HEK293T (cell line): ENCODE measurements around the gene LRRC4C.

Experiments
- CTCF ChIA-PET: fragments of 350-600 bp; formaldehyde crosslinking; extraction: SDS; loops from one replicate; lab custom pipeline; 2021; ENCODE audit warnings: antibody characterized with exemption, inconsistent platforms; lab: Yijun Ruan, JAX
- POLR2A ChIA-PET: fragments of 350-600 bp; formaldehyde crosslinking; extraction: SDS; loops from one replicate; lab custom pipeline; 2020; ENCODE audit warnings: antibody characterized with exemption, inconsistent platforms; lab: Yijun Ruan, JAX
- DNase-seq: peaks from one replicate; pipeline ENCODE4 v3.0.0; 2012; ENCODE audit warnings: mixed read lengths; ENCODE audit errors: extremely low spot score
- ARNT ChIP-seq: fragments of 450-650 bp; IDR thresholded peaks from 2 replicates; pipeline ENCODE4 v1.6.1; 2017; ENCODE audit warnings: mild to moderate bottlenecking
- BHLHE40 ChIP-seq: fragments of 450-650 bp; IDR thresholded peaks from 2 replicates; pipeline ENCODE4 v1.6.1; 2016; ENCODE audit warnings: mild to moderate bottlenecking, moderate library complexity, borderline replicate concordance
- CTBP1 ChIP-seq: fragments of 450-650 bp; IDR thresholded peaks from 2 replicates; pipeline ENCODE4 v1.6.1; 2016; ENCODE audit warnings: borderline replicate concordance
- ELF4 ChIP-seq: fragments of 450-650 bp; IDR thresholded peaks from 2 replicates; pipeline ENCODE4 v1.6.1; 2017; ENCODE audit warnings: antibody characterized with exemption
- FOXA1 ChIP-seq: fragments of 450-650 bp; IDR thresholded peaks from 2 replicates; pipeline ENCODE4 v1.6.1; 2016; ENCODE audit warnings: mild to moderate bottlenecking
- FOXK2 ChIP-seq: fragments of 450-650 bp; IDR thresholded peaks from 2 replicates; pipeline ENCODE4 v1.6.1; 2016; ENCODE audit warnings: mild to moderate bottlenecking
- FOXM1 ChIP-seq: fragments of 450-650 bp; IDR thresholded peaks from 2 replicates; pipeline ENCODE4 v1.6.1; 2017; ENCODE audit warnings: mild to moderate bottlenecking, borderline replicate concordance
- HDGF ChIP-seq: fragments of 450-650 bp; IDR thresholded peaks from 2 replicates; pipeline ENCODE4 v1.6.1; 2017; ENCODE audit warnings: antibody characterized with exemption, borderline replicate concordance
- L3MBTL2 ChIP-seq: fragments of 450-650 bp; conservative IDR thresholded peaks from 2 replicates; pipeline ENCODE4 v1.6.1; 2016; ENCODE audit warnings: mild to moderate bottlenecking
- LEF1 ChIP-seq: fragments of 450-650 bp; IDR thresholded peaks from 2 replicates; pipeline ENCODE4 v1.6.1; 2017; ENCODE audit warnings: mild to moderate bottlenecking, borderline replicate concordance
- NFRKB ChIP-seq: fragments of 450-650 bp; IDR thresholded peaks from 2 replicates; pipeline ENCODE4 v1.6.1; 2016; ENCODE audit warnings: mild to moderate bottlenecking, moderate library complexity
- PKNOX1 ChIP-seq: fragments of 450-650 bp; IDR thresholded peaks from 2 replicates; pipeline ENCODE4 v1.6.1; 2016
- SP1 ChIP-seq: fragments of 450-650 bp; IDR thresholded peaks from 2 replicates; pipeline ENCODE4 v1.6.1; 2017
- SUZ12 ChIP-seq: fragments of 450-650 bp; IDR thresholded peaks from 2 replicates; pipeline ENCODE4 v1.6.1; 2016; ENCODE audit warnings: mild to moderate bottlenecking
- TARDBP ChIP-seq: fragments of 450-650 bp; IDR thresholded peaks from 2 replicates; pipeline ENCODE4 v1.6.1; 2016
- ZNF384 ChIP-seq: fragments of 450-650 bp; IDR thresholded peaks from 2 replicates; pipeline ENCODE4 v1.6.1; 2016

Gene LRRC4C

DNA sequence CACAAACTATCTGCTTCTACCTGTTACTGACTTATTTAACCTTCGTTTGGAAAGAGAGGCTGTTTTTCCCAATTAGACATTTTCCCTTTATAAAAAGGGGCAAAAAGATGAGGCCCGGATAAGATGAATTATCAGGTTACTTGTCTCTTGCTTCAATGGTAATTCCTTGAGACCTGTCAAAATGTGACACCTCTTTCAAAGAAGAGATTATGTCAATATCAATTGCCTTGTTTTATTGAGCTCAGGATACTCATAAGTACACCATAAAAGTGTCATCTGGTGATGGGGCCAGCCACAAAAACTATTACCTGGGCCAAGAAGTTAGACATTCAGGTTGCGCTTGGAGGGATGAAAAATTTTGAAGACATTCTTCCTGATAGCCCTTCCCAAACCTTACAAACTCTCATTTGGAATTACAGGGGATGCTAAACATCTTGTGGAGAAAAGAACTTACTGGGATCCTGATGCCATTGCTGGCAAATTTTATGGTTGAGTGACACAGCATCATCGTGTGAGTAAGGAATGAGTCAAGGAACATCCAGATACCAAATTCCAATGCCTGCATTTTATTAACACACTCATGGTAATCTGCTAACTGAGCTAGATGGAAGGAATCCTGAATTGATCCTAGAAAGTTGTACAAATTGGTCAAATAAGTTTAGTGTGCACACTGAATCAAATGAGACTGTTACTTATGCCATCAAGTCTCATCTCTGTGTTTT lies 1071.2 kb downstream of the LRRC4C start:
- TF ChIP-seq L3MBTL2, result no peak
- no peak for TF ChIP-seq PKNOX1
- TF ChIP-seq HDGF, result no peak
- no peak for TF ChIP-seq SUZ12
- TF ChIP-seq FOXK2, result no peak
- no peak for TF ChIP-seq ZNF384
- no peak for TF ChIP-seq NFRKB
- TF ChIP-seq ARNT, result no peak
- no peak for TF ChIP-seq SP1
- TF ChIP-seq BHLHE40, result no peak
- no peak for TF ChIP-seq LEF1
- no peak for TF ChIP-seq TARDBP
- no peak for DNase-seq
- CTCF ChIA-PET, result no interaction called here
- POLR2A ChIA-PET, result no interaction called here

- TF ChIP-seq CTBP1 (no peak), ZNF384 (no peak), PKNOX1 (no peak), LEF1 (no peak)
- ChIA-PET CTCF (no interaction called here), POLR2A (no interaction called here)
- DNase-seq, result no peak
These were observed 1072.0 kb downstream of the LRRC4C start for GRCh38 chr11:40387240-40387980.

DNA sequence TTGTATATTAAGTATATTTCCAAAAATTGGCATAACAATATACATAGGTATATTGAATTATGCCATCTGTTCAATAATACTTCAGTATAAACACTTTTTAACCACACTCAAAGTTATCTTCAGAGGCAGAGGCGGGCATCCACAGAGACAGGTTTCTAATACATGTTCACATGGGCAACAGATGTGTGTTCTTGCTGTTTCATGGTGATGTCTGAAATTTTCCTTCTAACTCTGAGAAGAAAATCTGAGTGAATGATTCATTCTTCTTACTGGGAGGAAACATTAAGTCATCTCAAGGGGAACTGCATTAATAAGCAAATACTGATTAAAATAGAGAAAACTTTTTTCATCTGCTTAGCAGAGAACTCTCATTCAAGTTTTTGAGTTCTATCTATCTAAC lies 1074.5 kb downstream of the LRRC4C start:
- DNase-seq, result no peak
- no peak for TF ChIP-seq NFRKB
- no peak for TF ChIP-seq PKNOX1
- no peak for TF ChIP-seq TARDBP
- no peak for TF ChIP-seq SP1
- TF ChIP-seq SUZ12, result no peak
- ChIA-PET POLR2A (no interaction called here), CTCF (no interaction called here)

- no peak for DNase-seq
- ChIA-PET CTCF (no interaction called here), POLR2A (no interaction called here)
These were observed 1078.0 kb downstream of the LRRC4C start for GRCh38 chr11:40381481-40381880.

GRCh38 chr11:40380835-40381234 lies 1078.6 kb downstream of the LRRC4C start:
- ChIA-PET CTCF (no interaction called here), POLR2A (no interaction called here)
- DNase-seq, result no peak
- TF ChIP-seq FOXM1 (no peak), L3MBTL2 (no peak), ZNF384 (no peak), ELF4 (no peak), HDGF (no peak), FOXK2 (no peak), SUZ12 (no peak), FOXA1 (no peak), CTBP1 (no peak), TARDBP (no peak), BHLHE40 (no peak), PKNOX1 (no peak), LEF1 (no peak)

More at GRCh38 chr11:40381481-40381880, 1078.0 kb downstream of the LRRC4C start:
- TF ChIP-seq L3MBTL2 (no peak), TARDBP (no peak), ZNF384 (no peak), LEF1 (no peak), PKNOX1 (no peak), ARNT (no peak), HDGF (no peak), BHLHE40 (no peak), FOXK2 (no peak), ELF4 (no peak), SUZ12 (no peak), NFRKB (no peak), SP1 (no peak), FOXA1 (no peak), FOXM1 (no peak), CTBP1 (no peak)
